Transverse colon (tissue), 4 donors: ENCODE results near the gene KCNT2. TPM values are rescaled to one million over a fixed set of nuclear protein-coding genes. Genes with fewer than 3 reads are reported as not detected.

Source experiments
- DNase-seq: peaks from one replicate; pipeline ENCODE4 v3.0.0-alpha.2; 2019
- H3K27ac ChIP-seq, 4 donors: fragments of 200-600 bp; sonication (generic); 2 replicates each; pipeline ENCODE4 v1.5.1; 2016 to 2018; ENCODE audit warnings: inconsistent platforms in 4 of 4
- H3K27me3 ChIP-seq: fragments of 200-600 bp; sonication (generic); 2 replicates; pipeline ENCODE4 v1.5.1; 2017; ENCODE audit warnings: inconsistent platforms
- H3K36me3 ChIP-seq, 4 donors: fragments of 200-600 bp; sonication (generic); 2 replicates each; pipeline ENCODE4 v1.5.1; 2017 to 2019; ENCODE audit warnings: inconsistent platforms in 4 of 4
- H3K4me1 ChIP-seq, 4 donors: fragments of 200-600 bp; sonication (generic); 2 replicates each; pipeline ENCODE4 v1.5.1; 2017 to 2020; ENCODE audit warnings: inconsistent platforms in 4 of 4
- H3K4me3 ChIP-seq, 4 donors: fragments of 200-600 bp; sonication (generic); 1 replicate in 1 of 4; 2 replicates in 3 of 4; pipeline versions ENCODE4 v1.5.1 to v1.6.1; 2017 to 2019; ENCODE audit warnings: inconsistent platforms in 4 of 4
- H3K9me3 ChIP-seq, 2 donors: fragments of 200-600 bp; sonication (generic); 2 replicates each; pipeline ENCODE4 v1.5.1; 2017 to 2019; ENCODE audit warnings: inconsistent platforms in 2 of 2
- CTCF ChIP-seq, 5 experiments: fragments of 200-600 bp in 3 of 5; fragments of 450-650 bp in 2 of 5; sonication (generic) in 3 of 5; IDR thresholded peaks; 1 replicate in 2 of 5; 2 replicates in 3 of 5; pipeline ENCODE4 v1.5.1; 2016 to 2017; ENCODE audit warnings: antibody characterized with exemption in 5 of 5, inconsistent platforms in 3 of 5, mild to moderate bottlenecking in 2 of 5, moderate library complexity in 1 of 5
- EP300 ChIP-seq: sonication (generic); formaldehyde crosslinking; IDR thresholded peaks from one replicate; pipeline ENCODE4 v1.6.1; 2017; ENCODE audit warnings: antibody characterized with exemption, low read depth
- POLR2A ChIP-seq: fragments of 450-650 bp; IDR thresholded peaks from one replicate; pipeline ENCODE4 v1.6.1; 2016; ENCODE audit warnings: antibody characterized with exemption, mild to moderate bottlenecking, moderate library complexity
- POLR2AphosphoS5 ChIP-seq, 3 donors: sonication (generic); formaldehyde crosslinking; IDR thresholded peaks; one replicate each; pipeline ENCODE4 v1.6.1; 2016; ENCODE audit warnings: antibody characterized with exemption in 3 of 3
- WGBS, 2 donors: methylation state at CpG; one replicate each; pipeline ENCODE4 v1.1.5; 2018; ENCODE audit warnings: low coverage in 1 of 2; 5-methylcytosine and 5-hydroxymethylcytosine counted together
- in situ Hi-C, 4 donors: fragments of 200-750 bp; cut with MboI; loops; one replicate each; pipeline versions ENCODE4 v1.15.0 to v1.15.1; 2017; ENCODE audit warnings: low sequenced_read_pairs in 3 of 4, low pct_ligation_motif_present in 1 of 4, low pct_unique_long_range_greater_than_20kb in 1 of 4
- intact Hi-C: fragments of 100-400 bp; cut with DNase I; formaldehyde crosslinking; loops from one replicate; pipeline ENCODE4 v1.15.1; 2023; ENCODE audit warnings: low total_unique reads
- total RNA-seq, 4 donors: library from RNA; depleted of rRNA; stranded (reverse); fragments of >200 nt; gene quantifications; one replicate each; pipeline ENCODE4 v1.1.0, GENCODE V29; 2016

The KCNT2 gene
- total RNA-seq, 4 donors from 2014 or later, result 0.80 to 1.7 (median 0.96) TPM; not detected in 1

GRCh38 chr1:196546272-196547111 lies 61.7 kb downstream of the KCNT2 start:
- WGBS, 2 donors, result 62 to 76% methylated on average over 2 to 3 of the region's 3 CpGs
- intact Hi-C loops, result no loop called here
- H3K27ac ChIP-seq, result no peak overlapping the region

GRCh38 chr1:196545222-196545621 lies 63.0 kb downstream of the KCNT2 start:
- Histone ChIP-seq H3K4me1 (no peaks in the 10 kb centered on the region), H3K27ac (no peak overlapping the region), H3K36me3 (no peaks in the 10 kb centered on the region), H3K27me3 (no peaks in the 10 kb centered on the region), H3K4me3 (no peak overlapping the region), H3K9me3 (no peaks in the 10 kb centered on the region)
- TF ChIP-seq POLR2AphosphoS5 (IDR thresholded peaks at IDR 0.05), result no peak
- TF ChIP-seq EP300, result no peak
- no peak for TF ChIP-seq CTCF (IDR thresholded peaks at IDR 0.05)
- no peak for TF ChIP-seq POLR2A
- WGBS, 2 donors, result 90 to 94% methylated on average over 1 of the region's 1 CpG
- DNase-seq, result no peak
- in situ Hi-C loops (no loop called here), intact Hi-C loops (no loop called here)

More at GRCh38 chr1:196546272-196547111, 61.7 kb downstream of the KCNT2 start:
- in situ Hi-C loops, result no loop called here
- TF ChIP-seq EP300 (no peak), CTCF (IDR thresholded peaks at IDR 0.05) (no peak), POLR2AphosphoS5 (IDR thresholded peaks at IDR 0.05) (no peak), POLR2A (no peak)
- no peak for DNase-seq
- Histone ChIP-seq H3K4me3 (no peak overlapping the region), H3K36me3 (no peaks in the 10 kb centered on the region), H3K4me1 (no peaks in the 10 kb centered on the region), H3K9me3 (no peaks in the 10 kb centered on the region), H3K27me3 (no peaks in the 10 kb centered on the region)

- Histone ChIP-seq H3K27ac (no peak overlapping the region), H3K36me3 (no peaks in the 10 kb centered on the region), H3K9me3 (no peaks in the 10 kb centered on the region), H3K27me3 (no peaks in the 10 kb centered on the region), H3K4me1 (no peaks in the 10 kb centered on the region), H3K4me3 (no peak overlapping the region)
- WGBS, 2 donors, result 25 to 56% methylated on average over 1 of the region's 1 CpG
- intact Hi-C loops, result no loop called here
- no peak for DNase-seq
- in situ Hi-C loops, result no loop called here
- TF ChIP-seq POLR2A (no peak), POLR2AphosphoS5 (IDR thresholded peaks at IDR 0.05) (no peak), EP300 (no peak), CTCF (IDR thresholded peaks at IDR 0.05) (no peak)
These were observed 63.6 kb downstream of the KCNT2 start for GRCh38 chr1:196544617-196545016.

GRCh38 chr1:196543833-196544232 lies 64.4 kb downstream of the KCNT2 start:
- in situ Hi-C loops (no loop called here), intact Hi-C loops (no loop called here)
- no peaks in the 10 kb centered on the region for H3K4me1 ChIP-seq
- TF ChIP-seq POLR2A, result no peak
- TF ChIP-seq POLR2AphosphoS5 (IDR thresholded peaks at IDR 0.05), result no peak
- TF ChIP-seq EP300, result no peak
- no peak for TF ChIP-seq CTCF (IDR thresholded peaks at IDR 0.05)
- no peaks in the 10 kb centered on the region for H3K27me3 ChIP-seq
- H3K9me3 ChIP-seq, result no peaks in the 10 kb centered on the region
- no peak overlapping the region for H3K4me3 ChIP-seq
- DNase-seq, result no peak
- WGBS, 2 donors, result 68 to 74% methylated on average over 3 of the region's 3 CpGs
- no peak overlapping the region for H3K27ac ChIP-seq
- no peaks in the 10 kb centered on the region for H3K36me3 ChIP-seq
